Astrocyte (in vitro differentiated cells and primary cell): ENCODE measurements around the gene TTLL1. TPM values are rescaled to one million over a fixed set of nuclear protein-coding genes. Genes with fewer than 3 reads are reported as not detected.

Experiments used
- DNase-seq: peaks from one replicate; pipeline ENCODE4 v3.0.0-alpha.2; 2010; ENCODE audit warnings: low read depth
- FAIRE-seq: peaks from 2 replicates; lab custom pipeline; 2011; peaks lifted over from hg19 to GRCh38; lab: Jason Lieb, UNC
- H2AFZ ChIP-seq: 2 replicates; pipeline ENCODE4 v1.6.0; 2012; ENCODE audit warnings: low read depth, low read length, inconsistent platforms
- H3K27ac ChIP-seq: 2 replicates; pipeline ENCODE4 v1.5.1; 2011; ENCODE audit warnings: low read depth, low read length, inconsistent platforms
- H3K27me3 ChIP-seq: 2 replicates; pipeline ENCODE4 v1.6.0; 2011; ENCODE audit warnings: low read length, inconsistent platforms; ENCODE audit not compliant: insufficient read depth
- H3K36me3 ChIP-seq: 2 replicates; pipeline ENCODE4 v1.5.1; 2011; ENCODE audit warnings: low read length, inconsistent platforms; ENCODE audit not compliant: insufficient read depth
- H3K4me1 ChIP-seq: 2 replicates; pipeline ENCODE4 v1.5.1; 2011; ENCODE audit warnings: low read length, inconsistent platforms; ENCODE audit not compliant: insufficient read depth
- H3K4me2 ChIP-seq: 2 replicates; pipeline ENCODE4 v1.6.0; 2012; ENCODE audit warnings: low read length, inconsistent platforms
- H3K4me3 ChIP-seq: 2 replicates; pipeline ENCODE4 v1.5.1; 2011; ENCODE audit warnings: low read depth, mild to moderate bottlenecking, low read length, inconsistent platforms; ENCODE audit not compliant: insufficient read depth
- H3K79me2 ChIP-seq: 2 replicates; pipeline ENCODE4 v1.6.0; 2012; ENCODE audit warnings: mild to moderate bottlenecking, low read length, inconsistent platforms; ENCODE audit not compliant: insufficient read depth
- H3K9ac ChIP-seq: 2 replicates; pipeline ENCODE4 v1.6.0; 2012; ENCODE audit warnings: mild to moderate bottlenecking, low read length, inconsistent platforms
- H3K9me3 ChIP-seq: 2 replicates; pipeline ENCODE4 v1.5.1; 2012; ENCODE audit warnings: low read depth, mild to moderate bottlenecking, low read length, inconsistent platforms; ENCODE audit not compliant: insufficient read depth
- H4K20me1 ChIP-seq: 2 replicates; pipeline ENCODE4 v1.6.0; 2012; ENCODE audit warnings: low read length, inconsistent platforms; ENCODE audit not compliant: insufficient read depth
- H3K27ac Mint-ChIP-seq: one replicate; pipeline ENCODE4 v1.8.0; 2021; ENCODE audit warnings: mild to moderate bottlenecking, mixed read lengths; ENCODE audit not compliant: unreplicated experiment
- H3K27me3 Mint-ChIP-seq: one replicate; pipeline ENCODE4 v1.8.0; 2021; ENCODE audit warnings: low read depth, mixed read lengths; ENCODE audit not compliant: unreplicated experiment
- H3K36me3 Mint-ChIP-seq: one replicate; pipeline ENCODE4 v1.8.0; 2021; ENCODE audit warnings: low read depth, mixed read lengths; ENCODE audit not compliant: unreplicated experiment
- H3K4me1 Mint-ChIP-seq: one replicate; pipeline ENCODE4 v1.8.0; 2021; ENCODE audit warnings: low read depth, mixed read lengths; ENCODE audit not compliant: unreplicated experiment
- H3K4me3 Mint-ChIP-seq: one replicate; pipeline ENCODE4 v1.8.0; 2021; ENCODE audit warnings: mild to moderate bottlenecking, moderate library complexity, mixed read lengths; ENCODE audit not compliant: unreplicated experiment
- H3K9me3 Mint-ChIP-seq: one replicate; pipeline ENCODE4 v1.8.0; 2021; ENCODE audit warnings: mild to moderate bottlenecking, mixed read lengths; ENCODE audit not compliant: unreplicated experiment
- EZH2 ChIP-seq: IDR thresholded peaks from 2 replicates; pipeline ENCODE4 v1.6.1; 2012; ENCODE audit warnings: mild to moderate bottlenecking, low read length, inconsistent platforms; ENCODE audit not compliant: insufficient read depth
- total RNA-seq: library from RNA; stranded (reverse); gene quantifications from 2 replicates; pipeline ENCODE4 v1.2.1, GENCODE V29; 2021
- TF ChIP-seq, protein P1 (sequence below): IDR thresholded peaks from 2 replicates; pipeline ENCODE4 v1.5.1; 2011; ENCODE audit warnings: low read depth, mild to moderate bottlenecking, inconsistent platforms, low read length, moderate library complexity; ENCODE audit not compliant: insufficient read depth

The TTLL1 gene
- total RNA-seq, 1 donor from 2014 or later, result 10.7 TPM

DNA sequence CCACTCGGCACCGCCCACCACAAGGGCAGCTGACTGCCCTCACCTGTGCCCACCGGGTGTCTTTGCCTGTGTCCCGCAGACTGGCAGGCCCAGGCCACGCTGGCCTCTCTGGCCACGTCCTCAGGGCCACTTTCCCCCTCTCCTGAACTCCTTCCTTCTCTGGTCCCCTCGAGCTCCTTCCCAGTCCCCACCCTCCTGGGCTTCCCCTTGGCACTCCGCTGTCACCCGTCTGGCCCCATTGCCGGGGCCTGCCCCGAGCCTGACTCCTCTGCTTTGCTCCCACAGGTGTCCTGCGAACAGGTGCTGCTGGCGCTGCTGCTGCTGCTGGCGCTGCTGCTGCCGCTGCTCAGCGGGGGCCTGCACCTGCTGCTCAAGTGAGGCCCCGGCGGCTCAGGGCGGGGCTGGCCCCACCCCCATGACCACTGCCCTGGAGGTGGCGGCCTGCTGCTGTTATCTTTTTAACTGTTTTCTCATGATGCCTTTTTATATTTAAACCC is 39.8 kb upstream of the TTLL1 start:
- peaks cover 8% of the 10 kb centered on the region for H3K36me3 Mint-ChIP-seq
- H3K4me3 Mint-ChIP-seq, result no peak overlapping the region
- H4K20me1 ChIP-seq, result no peaks in the 10 kb centered on the region
- no peak for DNase-seq
- H3K9me3 Mint-ChIP-seq, result no peaks in the 10 kb centered on the region
- H3K27me3 Mint-ChIP-seq, result no peaks in the 10 kb centered on the region
- H3K27ac ChIP-seq, result no peak overlapping the region
- H3K4me1 ChIP-seq, result peaks cover 18% of the 10 kb centered on the region
- peaks cover 3% of the 10 kb centered on the region for H3K36me3 ChIP-seq
- H3K79me2 ChIP-seq, result no peaks in the 10 kb centered on the region
- H2AFZ ChIP-seq, result no peak overlapping the region
- no peak overlapping the region for H3K4me2 ChIP-seq
- TF ChIP-seq, protein P1, sequence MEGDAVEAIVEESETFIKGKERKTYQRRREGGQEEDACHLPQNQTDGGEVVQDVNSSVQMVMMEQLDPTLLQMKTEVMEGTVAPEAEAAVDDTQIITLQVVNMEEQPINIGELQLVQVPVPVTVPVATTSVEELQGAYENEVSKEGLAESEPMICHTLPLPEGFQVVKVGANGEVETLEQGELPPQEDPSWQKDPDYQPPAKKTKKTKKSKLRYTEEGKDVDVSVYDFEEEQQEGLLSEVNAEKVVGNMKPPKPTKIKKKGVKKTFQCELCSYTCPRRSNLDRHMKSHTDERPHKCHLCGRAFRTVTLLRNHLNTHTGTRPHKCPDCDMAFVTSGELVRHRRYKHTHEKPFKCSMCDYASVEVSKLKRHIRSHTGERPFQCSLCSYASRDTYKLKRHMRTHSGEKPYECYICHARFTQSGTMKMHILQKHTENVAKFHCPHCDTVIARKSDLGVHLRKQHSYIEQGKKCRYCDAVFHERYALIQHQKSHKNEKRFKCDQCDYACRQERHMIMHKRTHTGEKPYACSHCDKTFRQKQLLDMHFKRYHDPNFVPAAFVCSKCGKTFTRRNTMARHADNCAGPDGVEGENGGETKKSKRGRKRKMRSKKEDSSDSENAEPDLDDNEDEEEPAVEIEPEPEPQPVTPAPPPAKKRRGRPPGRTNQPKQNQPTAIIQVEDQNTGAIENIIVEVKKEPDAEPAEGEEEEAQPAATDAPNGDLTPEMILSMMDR, result no peak
- no peak for TF ChIP-seq EZH2
- no peaks in the 10 kb centered on the region for H3K9me3 ChIP-seq
- H3K27ac Mint-ChIP-seq, result no peak overlapping the region
- H3K4me1 Mint-ChIP-seq, result peaks cover 12% of the 10 kb centered on the region
- H3K9ac ChIP-seq, result no peak overlapping the region
- no peak overlapping the region for H3K4me3 ChIP-seq
- H3K27me3 ChIP-seq, result no peaks in the 10 kb centered on the region
- FAIRE-seq, result no peak

DNA sequence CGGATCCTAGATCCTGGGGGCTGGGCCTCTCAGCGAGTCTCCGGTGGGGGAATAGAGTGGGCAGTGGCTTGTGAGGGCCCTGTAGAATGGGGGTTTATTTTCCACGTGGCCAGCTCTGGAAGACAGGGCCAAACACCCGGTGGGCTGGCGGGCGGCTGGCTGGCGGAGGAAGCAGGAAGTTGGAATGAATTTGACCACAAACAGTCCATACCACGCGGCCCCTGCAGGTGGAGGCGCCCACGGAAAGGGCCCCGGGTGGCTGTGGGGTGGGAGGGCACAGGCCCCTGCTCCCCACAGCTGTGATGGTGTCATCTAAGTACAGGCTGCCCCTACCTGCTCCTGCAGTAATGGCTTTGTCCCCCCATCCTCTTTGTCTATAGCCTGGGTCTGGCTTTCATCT is 38.9 kb upstream of the TTLL1 start:
- peaks cover 18% of the 10 kb centered on the region for H3K4me1 ChIP-seq
- no peak overlapping the region for H3K9ac ChIP-seq
- H3K79me2 ChIP-seq, result no peaks in the 10 kb centered on the region
- no peak for TF ChIP-seq EZH2
- TF ChIP-seq, protein P1, result no peak
- H3K27ac Mint-ChIP-seq, result peak overlapping the region; percentile 66
- no peak overlapping the region for H2AFZ ChIP-seq
- H3K4me2 ChIP-seq, result no peak overlapping the region
- H3K4me1 Mint-ChIP-seq, result peaks cover 6% of the 10 kb centered on the region
- H3K9me3 ChIP-seq, result no peaks in the 10 kb centered on the region
- no peaks in the 10 kb centered on the region for H3K27me3 ChIP-seq
- no peak for FAIRE-seq
- H3K4me3 ChIP-seq, result no peak overlapping the region
- peaks cover 3% of the 10 kb centered on the region for H3K36me3 ChIP-seq
- no peak overlapping the region for H3K4me3 Mint-ChIP-seq
- DNase-seq, result no peak
- H3K27me3 Mint-ChIP-seq, result no peaks in the 10 kb centered on the region
- H3K36me3 Mint-ChIP-seq, result no peaks in the 10 kb centered on the region
- H3K9me3 Mint-ChIP-seq, result no peaks in the 10 kb centered on the region
- H4K20me1 ChIP-seq, result no peaks in the 10 kb centered on the region
- no peak overlapping the region for H3K27ac ChIP-seq

DNA sequence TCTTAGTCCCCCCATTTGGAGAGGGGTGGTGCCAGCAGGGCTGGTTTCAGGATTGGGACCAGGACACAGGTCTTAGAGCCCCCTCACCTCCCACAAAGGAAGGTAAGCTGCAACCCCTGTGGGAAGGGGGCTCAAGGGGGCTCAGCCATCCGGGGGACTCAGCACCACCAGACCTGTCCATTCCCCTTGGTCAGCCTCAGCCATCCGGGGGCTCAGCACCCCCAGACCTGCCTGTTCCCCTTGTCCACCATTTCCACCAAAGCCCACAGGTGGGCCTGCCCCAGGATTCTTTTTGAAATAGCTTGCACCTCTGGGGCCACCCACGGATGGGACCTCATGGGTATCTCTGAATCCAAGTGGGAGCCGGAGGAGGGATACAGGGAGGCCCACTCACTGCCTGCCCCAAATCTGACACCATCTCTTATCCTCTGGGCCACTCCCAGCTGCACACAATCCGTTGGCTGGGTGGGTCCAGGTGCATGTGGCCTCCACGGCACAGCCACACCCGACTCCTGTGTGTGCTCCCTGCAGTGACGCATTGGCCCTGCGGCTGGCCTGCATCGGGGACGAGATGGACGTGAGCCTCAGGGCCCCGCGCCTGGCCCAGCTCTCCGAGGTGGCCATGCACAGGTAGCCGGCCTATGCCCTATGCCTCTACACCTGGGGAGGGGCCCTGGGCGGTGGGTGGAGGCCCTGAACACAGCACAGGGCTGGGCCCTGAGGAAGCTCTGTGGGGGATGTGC is 38.1 kb upstream of the TTLL1 start:
- H3K4me3 ChIP-seq, result no peak overlapping the region
- no peaks in the 10 kb centered on the region for H3K36me3 Mint-ChIP-seq
- no peaks in the 10 kb centered on the region for H4K20me1 ChIP-seq
- no peak for DNase-seq
- no peak overlapping the region for H3K9ac ChIP-seq
- H3K27me3 Mint-ChIP-seq, result peaks cover 2% of the 10 kb centered on the region
- H3K9me3 ChIP-seq, result no peaks in the 10 kb centered on the region
- H2AFZ ChIP-seq, result no peak overlapping the region
- FAIRE-seq, result no peak
- H3K4me1 ChIP-seq, result peaks cover 18% of the 10 kb centered on the region
- H3K36me3 ChIP-seq, result peaks cover 3% of the 10 kb centered on the region
- no peaks in the 10 kb centered on the region for H3K9me3 Mint-ChIP-seq
- H3K27me3 ChIP-seq, result no peaks in the 10 kb centered on the region
- peak overlapping the region; percentile 71 for H3K4me2 ChIP-seq
- H3K4me1 Mint-ChIP-seq, result peaks cover 6% of the 10 kb centered on the region
- H3K27ac Mint-ChIP-seq, result peak overlapping the region; percentile 47
- no peaks in the 10 kb centered on the region for H3K79me2 ChIP-seq
- no peak overlapping the region for H3K4me3 Mint-ChIP-seq
- H3K27ac ChIP-seq, result peak overlapping the region; percentile 35
- TF ChIP-seq, protein P1, result no peak
- no peak for TF ChIP-seq EZH2
